Mucosa of stomach (tissue), 1 donor: Measurements from ENCODE around the gene TRAPPC14.
A peak's percentile ranks its signal among the peaks of the same experiment; 100 is the strongest.
"Not testable (repeated sequence)": the region's sequence is repeated elsewhere in the genome, so short reads cannot be mapped to it uniquely, and the experiment has no call there.

ENCODE experiments used
- H3K27me3 ChIP-seq: one replicate; pipeline ENCODE4 v1.7.0; 2013; ENCODE audit warnings: mild to moderate bottlenecking, low read length; ENCODE audit not compliant: control insufficient read depth, insufficient read depth
- H3K36me3 ChIP-seq: one replicate; pipeline ENCODE4 v1.7.0; 2013; ENCODE audit warnings: low read length; ENCODE audit not compliant: control insufficient read depth, insufficient read depth
- H3K4me1 ChIP-seq: one replicate; pipeline ENCODE4 v1.7.0; 2013; ENCODE audit warnings: mild to moderate bottlenecking, low read length; ENCODE audit not compliant: control insufficient read depth, insufficient read depth
- H3K4me3 ChIP-seq: one replicate; pipeline ENCODE4 v1.7.0; 2013; ENCODE audit warnings: low read length
- H3K9ac ChIP-seq: one replicate; pipeline ENCODE4 v1.7.0; 2013; ENCODE audit warnings: mild to moderate bottlenecking, low read length, moderate library complexity
- H3K9me3 ChIP-seq: one replicate; pipeline ENCODE4 v1.7.0; 2013; ENCODE audit warnings: mild to moderate bottlenecking, low read length, moderate library complexity; ENCODE audit not compliant: control insufficient read depth
- donor health status: Pancreatic carcinoma.

TRAPPC14 gene

DNA sequence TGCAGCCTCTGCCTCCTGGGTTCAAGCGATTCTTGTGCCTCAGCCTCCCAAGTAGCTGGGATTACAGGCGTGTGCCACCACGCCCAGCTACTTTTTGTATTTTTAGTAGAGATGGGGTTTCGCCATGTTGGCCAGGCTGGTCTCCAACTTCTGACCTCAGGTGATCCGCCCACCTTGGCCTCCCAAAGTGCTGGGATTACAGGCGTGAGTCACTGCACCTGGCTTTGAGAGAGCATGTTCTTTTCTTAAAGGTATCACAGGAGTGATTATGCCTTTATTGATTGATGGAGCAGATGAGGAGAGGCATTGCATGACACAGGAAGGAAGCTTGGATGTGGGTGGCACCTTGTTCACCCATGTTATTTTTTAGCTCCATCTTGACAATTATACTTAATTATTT lies 24.6 kb upstream of the TRAPPC14 start:
- H3K9me3 ChIP-seq, H3K27me3 ChIP-seq, H3K9ac ChIP-seq, H3K4me3 ChIP-seq, H3K4me1 ChIP-seq, H3K36me3 ChIP-seq: not testable (repeated sequence)

DNA sequence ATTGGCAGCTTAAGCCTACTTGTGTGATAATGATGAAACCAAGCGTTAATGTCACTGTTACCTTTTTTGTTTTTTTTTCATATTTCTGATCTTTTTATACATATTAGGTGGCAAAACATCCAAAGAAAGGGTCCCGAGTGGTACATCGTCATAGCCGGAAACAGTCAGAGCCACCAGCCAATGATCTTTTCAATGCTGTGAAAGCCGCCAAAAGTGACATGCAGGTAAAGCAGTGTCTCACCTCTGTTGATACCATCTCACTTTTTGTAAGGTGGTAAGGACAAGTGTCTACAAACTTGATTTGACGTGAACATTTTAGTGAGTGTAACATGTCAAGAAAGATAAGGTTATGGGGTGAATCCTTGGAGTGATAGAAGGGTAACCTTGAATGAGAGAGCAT lies 24.1 kb upstream of the TRAPPC14 start:
- H3K4me1 ChIP-seq, H3K27me3 ChIP-seq, H3K4me3 ChIP-seq, H3K9ac ChIP-seq, H3K36me3 ChIP-seq, H3K9me3 ChIP-seq: not testable (repeated sequence)

DNA sequence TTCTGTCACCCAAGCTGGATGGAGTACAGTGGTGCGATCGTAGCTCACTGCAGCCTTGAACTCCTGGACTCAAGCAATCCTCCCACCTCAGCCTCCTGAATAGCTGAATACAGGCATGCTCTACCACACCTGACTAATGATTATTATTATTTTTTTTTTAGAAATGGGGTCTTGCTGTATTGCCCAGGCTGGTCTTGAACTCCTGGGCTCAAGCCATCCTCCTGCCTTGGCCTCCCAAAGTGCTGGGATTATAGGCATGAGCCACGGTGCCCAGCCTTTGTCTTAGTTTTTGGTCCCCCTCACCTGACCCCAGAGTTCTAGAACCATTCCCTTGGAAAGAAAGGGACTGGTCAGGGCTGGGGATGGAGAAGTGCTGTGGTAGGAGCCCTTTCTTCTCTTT lies 21.6 kb upstream of the TRAPPC14 start:
- H3K27me3 ChIP-seq: peaks cover 16% of the 10 kb centered on the region
- not testable (repeated sequence) for H3K4me1 ChIP-seq, H3K9me3 ChIP-seq, H3K9ac ChIP-seq, H3K36me3 ChIP-seq, H3K4me3 ChIP-seq

DNA sequence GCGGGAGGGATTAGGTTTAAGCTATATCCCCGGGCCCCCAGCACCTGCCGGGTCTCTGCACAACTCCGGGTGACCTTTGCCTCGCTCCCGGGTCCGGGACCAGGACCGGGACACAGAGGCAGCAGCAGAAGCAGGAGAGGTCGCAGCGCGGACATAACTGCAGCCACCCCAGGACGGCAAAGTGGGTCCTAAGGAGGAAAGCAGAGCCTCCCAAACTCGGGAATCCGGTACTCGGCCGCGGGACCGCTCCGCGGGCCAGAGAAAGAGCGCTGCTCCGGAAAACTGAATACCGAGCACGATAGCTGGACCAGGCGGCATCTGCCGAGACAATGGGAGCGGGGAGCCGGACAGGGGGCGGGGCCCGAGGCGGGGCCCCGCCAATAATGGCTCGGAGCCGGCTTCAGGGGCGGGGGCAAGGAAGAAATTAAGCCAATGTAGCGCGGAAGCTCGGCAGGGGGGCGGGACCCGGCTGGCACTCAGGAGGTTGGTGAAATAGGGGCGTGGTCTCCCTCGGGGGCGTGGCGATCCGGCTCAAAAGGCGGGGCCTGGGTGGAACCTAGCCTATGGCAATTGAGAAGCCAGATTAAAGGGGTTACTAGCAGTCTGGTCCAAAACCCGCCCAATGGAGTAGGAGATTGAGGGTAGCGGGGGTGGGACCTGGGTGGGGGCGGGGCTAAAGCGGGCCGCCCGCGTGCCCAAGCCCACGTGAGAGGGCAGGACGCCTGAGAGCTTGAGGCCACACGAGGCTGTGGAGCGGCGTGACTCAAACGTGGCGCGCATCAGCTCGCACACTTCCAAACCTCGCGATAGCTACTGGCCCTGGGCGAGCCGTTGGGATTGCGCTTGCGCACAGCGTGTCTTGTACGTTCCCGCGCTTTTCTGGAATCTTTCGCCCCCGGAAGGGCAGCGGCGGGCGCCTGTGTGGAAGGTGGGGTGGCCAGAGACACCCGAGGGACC lies 18.8 kb upstream of the TRAPPC14 start, which contains the start of the genes GPC2 and STAG3:
GPC2 (minus strand) TSS at position 337 of the 957 bp plus-strand sequence; CDS start at position 155, 182 bp downstream.
STAG3 (plus strand) TSS at position 874 of the 957 bp plus-strand sequence. CDS start 2,639 bp downstream, outside the sequence.
- H3K9ac ChIP-seq: peak within 1 kb of the TSS; percentile 43
- H3K36me3 ChIP-seq: no peaks in the 10 kb centered on the region
- no peak within 1 kb of the TSS for H3K4me3 ChIP-seq
- no peaks in the 10 kb centered on the region for H3K9me3 ChIP-seq
- H3K4me1 ChIP-seq: peaks cover 8% of the 10 kb centered on the region
- H3K27me3 ChIP-seq: peaks cover 21% of the 10 kb centered on the region

DNA sequence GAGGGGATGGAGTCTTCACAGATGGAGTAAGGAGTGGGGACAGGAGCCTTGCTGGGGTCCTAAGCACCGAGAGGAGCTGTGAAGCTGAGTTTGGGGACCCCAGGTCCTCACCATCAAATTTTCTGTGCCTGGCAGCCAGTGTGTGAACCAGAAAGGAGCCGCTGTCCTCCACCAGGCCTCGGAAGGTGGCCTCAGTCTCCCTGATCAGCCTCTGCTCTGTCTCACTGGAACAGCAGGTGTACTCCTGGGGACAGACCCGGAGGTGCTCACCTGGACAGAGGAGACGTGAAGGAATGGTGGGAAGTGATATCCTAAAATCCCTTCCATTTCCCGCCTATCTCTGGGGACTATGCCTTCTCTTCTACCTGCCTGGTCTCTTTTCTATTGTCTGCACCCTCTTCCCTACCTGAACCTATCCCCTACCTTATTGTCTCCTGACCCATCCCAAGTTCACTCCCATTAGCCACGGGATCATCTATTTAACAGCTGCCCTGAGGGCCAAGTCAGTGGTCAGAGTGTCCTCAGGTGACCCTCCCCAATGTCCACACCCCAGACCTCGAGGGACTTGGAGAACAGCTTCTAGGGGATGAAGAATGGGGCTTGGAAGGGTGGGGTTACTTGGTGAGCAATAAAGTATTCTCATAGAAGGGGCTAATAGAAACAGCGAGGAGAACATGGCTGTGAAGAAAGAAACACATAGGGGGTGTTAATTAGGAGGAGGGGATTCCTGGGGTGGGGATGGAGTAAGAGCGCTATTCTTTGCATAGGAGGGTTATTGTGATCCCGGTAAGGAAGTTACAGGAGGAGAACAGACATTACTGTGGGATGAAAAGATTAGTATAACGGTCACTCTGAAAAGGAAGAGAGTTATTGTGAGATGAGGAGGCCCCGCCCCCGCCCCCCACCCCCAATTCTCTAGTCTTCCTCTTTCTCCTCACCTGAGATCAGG lies 17.8 kb upstream of the TRAPPC14 start:
- H3K9me3 ChIP-seq: no peaks in the 10 kb centered on the region
- peaks cover 8% of the 10 kb centered on the region for H3K4me1 ChIP-seq
- peaks cover 26% of the 10 kb centered on the region for H3K27me3 ChIP-seq
- H3K4me3 ChIP-seq: no peak overlapping the region
- H3K36me3 ChIP-seq: no peaks in the 10 kb centered on the region
- no peak overlapping the region for H3K9ac ChIP-seq

DNA sequence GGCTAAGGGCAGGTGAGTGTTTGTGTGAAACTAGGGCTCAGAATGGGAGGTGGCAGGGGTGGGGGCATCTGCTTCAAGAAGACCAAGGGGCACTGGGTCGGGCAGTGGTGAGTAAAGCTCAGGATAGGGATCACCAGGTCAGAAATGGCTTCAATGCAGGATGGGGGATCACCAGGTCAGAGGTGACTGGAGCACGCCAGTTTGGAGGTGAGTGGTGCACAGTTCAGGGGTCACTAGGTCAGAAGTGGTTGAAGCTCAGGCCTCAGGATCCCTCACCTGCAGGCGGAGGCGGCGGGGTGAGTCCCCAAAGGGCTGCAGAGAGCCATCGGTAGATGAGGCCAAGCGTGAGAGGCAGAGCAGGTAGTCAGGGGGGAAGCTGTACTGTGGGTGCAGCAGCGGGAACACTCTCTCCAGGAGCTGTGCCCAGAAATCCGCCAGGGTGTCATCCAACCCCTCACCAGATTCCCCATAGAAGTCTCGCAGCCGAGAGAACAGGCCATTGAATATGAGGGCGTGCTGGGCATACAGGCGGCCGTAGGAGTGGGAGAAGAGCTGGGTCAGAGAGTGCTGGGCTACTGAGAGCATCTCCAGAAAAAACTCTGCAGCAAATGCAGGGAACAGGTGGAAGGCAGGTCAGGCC lies 16.9 kb upstream of the TRAPPC14 start:
- peaks cover 8% of the 10 kb centered on the region for H3K4me1 ChIP-seq
- H3K9me3 ChIP-seq: no peaks in the 10 kb centered on the region
- H3K27me3 ChIP-seq: peaks cover 30% of the 10 kb centered on the region
- no peaks in the 10 kb centered on the region for H3K36me3 ChIP-seq
- H3K9ac ChIP-seq: no peak overlapping the region
- no peak overlapping the region for H3K4me3 ChIP-seq

DNA sequence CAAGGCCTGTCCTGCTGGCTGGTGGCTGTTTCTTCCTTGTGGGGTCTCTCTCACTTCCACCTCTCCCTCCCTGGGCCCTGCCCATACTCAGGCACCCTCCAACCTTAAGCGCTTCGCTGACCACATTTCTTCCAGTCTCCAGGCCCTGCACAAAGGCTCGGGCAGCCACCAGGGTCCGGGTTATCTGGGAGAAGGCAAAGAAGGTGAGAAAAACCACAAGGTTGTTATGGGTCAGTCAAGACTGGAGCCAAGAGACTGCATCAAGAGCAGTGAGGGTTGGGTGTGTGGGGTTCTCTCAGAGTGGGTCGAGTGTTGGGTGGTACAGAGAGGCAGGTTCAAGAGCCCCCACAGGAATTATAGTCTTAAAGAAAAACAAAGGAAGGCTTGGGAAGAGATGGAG lies 16.1 kb upstream of the TRAPPC14 start:
- no peaks in the 10 kb centered on the region for H3K9me3 ChIP-seq
- H3K36me3 ChIP-seq: no peaks in the 10 kb centered on the region
- H3K4me1 ChIP-seq: peaks cover 8% of the 10 kb centered on the region
- no peak overlapping the region for H3K9ac ChIP-seq
- H3K4me3 ChIP-seq: no peak overlapping the region
- peaks cover 34% of the 10 kb centered on the region for H3K27me3 ChIP-seq

DNA sequence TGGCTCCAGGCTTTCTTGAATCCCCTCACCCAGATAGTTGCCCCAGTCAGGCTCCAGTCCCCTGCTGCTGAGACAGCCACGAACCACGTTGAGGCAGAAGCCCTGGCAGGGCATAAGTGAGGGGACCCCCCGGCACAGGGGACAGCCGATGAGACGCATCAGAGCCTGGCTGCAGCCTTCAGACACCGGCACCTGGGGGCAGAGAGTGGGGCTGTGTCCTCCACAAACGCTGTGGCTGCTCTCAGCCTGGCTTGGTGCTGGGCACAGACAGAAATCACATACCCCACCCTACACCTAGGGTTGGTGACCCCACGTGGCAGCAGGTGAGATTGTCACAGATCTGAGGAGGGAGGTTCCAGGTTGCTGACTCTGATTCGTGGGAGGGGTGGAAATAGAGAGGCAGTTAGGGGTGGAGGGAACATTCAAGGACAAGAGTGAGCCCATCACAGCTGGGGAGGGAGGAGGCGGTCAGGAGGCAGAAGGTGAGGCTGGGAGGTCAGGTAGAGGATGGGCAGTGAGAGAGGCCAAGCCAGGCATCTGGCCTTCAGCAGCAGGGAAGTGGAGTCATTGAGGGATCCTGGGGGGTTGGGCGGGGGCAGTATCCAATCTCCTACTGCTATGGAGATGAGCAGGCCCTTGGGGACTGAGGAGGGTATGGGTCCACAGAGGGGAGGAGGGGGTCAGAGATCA lies 15.4 kb upstream of the TRAPPC14 start:
- Histone ChIP-seq H3K9me3 (no peaks in the 10 kb centered on the region), H3K27me3 (peaks cover 36% of the 10 kb centered on the region), H3K4me3 (no peak overlapping the region), H3K9ac (no peak overlapping the region), H3K36me3 (no peaks in the 10 kb centered on the region), H3K4me1 (peaks cover 10% of the 10 kb centered on the region)

DNA sequence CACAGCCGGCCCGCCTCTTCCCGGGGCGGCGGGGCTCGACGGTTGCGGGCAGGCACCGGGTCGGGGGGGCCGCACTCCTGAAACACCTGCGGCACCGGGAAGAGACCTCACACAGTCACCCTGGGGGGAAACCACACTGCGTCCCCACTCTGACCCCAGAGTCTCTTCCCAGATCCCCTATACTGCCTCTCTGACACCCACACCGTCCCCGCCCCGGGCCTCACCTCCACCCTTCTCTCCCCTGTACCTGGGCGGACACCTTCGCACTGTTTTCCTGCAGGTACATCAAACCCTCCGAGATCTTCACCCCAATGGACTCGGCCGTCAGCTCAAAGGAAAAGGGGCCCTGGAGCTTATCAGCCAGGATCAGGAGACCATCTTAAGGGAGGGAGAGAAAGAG lies 13.3 kb upstream of the TRAPPC14 start:
- Histone ChIP-seq H3K36me3 (no peaks in the 10 kb centered on the region), H3K4me3 (no peak overlapping the region), H3K9me3 (no peaks in the 10 kb centered on the region), H3K4me1 (peaks cover 22% of the 10 kb centered on the region), H3K9ac (no peak overlapping the region), H3K27me3 (peaks cover 38% of the 10 kb centered on the region)

DNA sequence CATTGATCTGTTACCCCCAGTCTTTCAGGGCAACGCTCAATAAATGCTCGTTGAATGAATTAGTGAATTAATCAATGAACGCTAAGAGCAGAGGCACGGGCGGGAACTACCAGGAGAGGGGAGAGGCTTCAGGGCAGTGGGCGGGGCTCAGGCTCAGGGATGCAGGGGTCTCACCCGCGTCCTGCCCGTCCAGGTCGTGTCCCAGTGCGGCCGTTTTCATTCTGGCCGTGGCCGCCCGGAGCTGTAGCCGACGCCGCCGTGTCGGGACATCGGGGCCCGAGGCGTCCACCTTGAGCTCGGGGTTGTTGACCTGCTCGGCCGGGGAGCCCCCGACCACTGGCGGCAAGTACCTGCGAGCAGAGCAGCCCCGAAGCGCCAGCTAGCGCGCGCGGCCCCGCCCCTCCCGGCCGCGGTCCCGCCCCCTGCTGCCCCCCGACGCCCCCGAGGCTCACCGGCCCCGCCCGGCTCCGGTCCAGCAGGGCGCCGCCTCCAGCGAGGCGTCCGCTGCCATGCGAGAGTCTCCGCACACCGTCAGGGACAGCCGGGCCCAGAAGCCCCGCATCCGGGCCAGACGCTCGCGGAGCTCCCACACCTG lies 12.7 kb upstream of the TRAPPC14 start:
- Histone ChIP-seq H3K9me3 (no peaks in the 10 kb centered on the region), H3K9ac (no peak overlapping the region), H3K4me3 (no peak overlapping the region), H3K4me1 (peaks cover 22% of the 10 kb centered on the region), H3K27me3 (peaks cover 40% of the 10 kb centered on the region), H3K36me3 (no peaks in the 10 kb centered on the region)
